ENCODE measurements around the gene ANKLE2.

The ANKLE2 gene

GRCh38 chr12:132743831-132744230 is 17.8 kb downstream of the ANKLE2 start:
- no peak for DNase-seq

- no peak for DNase-seq
These were observed 20.0 kb downstream of the ANKLE2 start for GRCh38 chr12:132741620-132742019.

- DNase-seq, result no peak
These were observed 21.0 kb downstream of the ANKLE2 start for GRCh38 chr12:132740652-132741051.

GRCh38 chr12:132740313-132740646 is 21.4 kb downstream of the ANKLE2 start:
- DNase-seq, result no peak

- DNase-seq, result no peak
These were observed 21.9 kb downstream of the ANKLE2 start for GRCh38 chr12:132739600-132740312.

- DNase-seq, result no peak
These were observed 24.7 kb downstream of the ANKLE2 start for GRCh38 chr12:132736913-132737312.

- no peak for DNase-seq
These were observed 25.3 kb downstream of the ANKLE2 start for GRCh38 chr12:132736378-132736777.

- no peak for DNase-seq
These were observed 26.1 kb downstream of the ANKLE2 start for GRCh38 chr12:132735496-132735895.

- no peak for DNase-seq
These were observed 27.4 kb downstream of the ANKLE2 start for GRCh38 chr12:132734206-132734605.

- no peak for DNase-seq
These were observed 30.1 kb downstream of the ANKLE2 start for GRCh38 chr12:132731574-132731973.

GRCh38 chr12:132730353-132730752 is 31.3 kb downstream of the ANKLE2 start:
- DNase-seq, result no peak

- no peak for DNase-seq
These were observed 31.9 kb downstream of the ANKLE2 start for GRCh38 chr12:132729541-132730320.

GRCh38 chr12:132728502-132728901 is 33.1 kb downstream of the ANKLE2 start:
- no peak for DNase-seq

- no peak for DNase-seq
These were observed 34.4 kb downstream of the ANKLE2 start for GRCh38 chr12:132727091-132727794.

GRCh38 chr12:132726386-132726785 is 35.2 kb downstream of the ANKLE2 start:
- no peak for DNase-seq

GRCh38 chr12:132724506-132725241 is 37.0 kb downstream of the ANKLE2 start:
- no peak for DNase-seq

- no peak for DNase-seq
These were observed 37.9 kb downstream of the ANKLE2 start for GRCh38 chr12:132723764-132724140.

GRCh38 chr12:132723015-132723763 is 38.4 kb downstream of the ANKLE2 start:
- DNase-seq, result no peak

- no peak for DNase-seq
These were observed 40.9 kb downstream of the ANKLE2 start for GRCh38 chr12:132720606-132721345.

GRCh38 chr12:132719954-132720324 is 41.7 kb downstream of the ANKLE2 start:
- DNase-seq, result no peak

GRCh38 chr12:132719141-132719953 is 42.3 kb downstream of the ANKLE2 start:
- no peak for DNase-seq
